Smooth muscle cell of the brain vasculature (primary cell): ENCODE results near the gene PNLIP.

ENCODE experiments used
- DNase-seq: peaks from one replicate; pipeline ENCODE4 v3.0.0-alpha.2; 2012; ENCODE audit warnings: low read depth, low spot score

Gene PNLIP

DNA sequence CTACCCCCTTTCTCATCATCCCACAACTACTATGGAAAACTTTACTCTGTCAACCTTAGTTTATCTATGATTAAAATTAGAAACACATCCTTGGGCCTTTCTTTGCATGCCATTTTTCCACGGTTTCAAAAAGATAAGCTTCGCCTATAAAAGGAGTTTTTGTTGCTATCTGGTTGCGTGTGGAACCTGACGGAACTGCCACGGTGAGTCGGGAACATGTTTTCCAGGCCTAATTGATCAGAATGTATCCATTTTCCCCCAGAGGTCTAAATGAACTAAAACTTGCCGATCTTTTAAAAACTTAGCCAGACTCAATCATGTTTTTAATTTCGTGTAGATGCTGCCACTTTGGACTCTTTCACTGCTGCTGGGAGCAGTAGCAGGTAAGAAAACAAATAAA lies at the start of gene PNLIP:
Gene PNLIP (plus strand): TSS at position 176 of the 400 bp plus-strand sequence. CDS start 162 bp downstream, at position 338.
- no peak for DNase-seq

DNA sequence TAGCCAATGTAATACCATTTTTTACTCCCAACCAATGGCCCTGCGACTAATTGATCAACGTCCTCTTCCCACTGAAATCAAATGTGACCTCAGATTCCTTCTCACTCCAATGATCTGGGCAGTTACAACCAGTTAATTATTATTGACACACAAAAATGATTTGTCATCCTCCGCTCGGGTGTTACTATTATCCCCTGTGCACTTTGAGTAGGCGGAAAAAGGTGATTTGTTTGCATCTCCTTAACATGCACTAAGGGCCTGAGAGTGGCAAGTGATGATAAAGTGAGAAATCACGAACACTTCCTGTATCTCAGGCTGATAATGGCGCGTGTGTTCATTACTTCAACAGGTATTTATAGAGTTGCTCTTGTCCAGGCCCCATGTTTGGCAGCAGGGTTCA lies 40.9 kb upstream of the PNLIP start:
- DNase-seq = no peak

DNA sequence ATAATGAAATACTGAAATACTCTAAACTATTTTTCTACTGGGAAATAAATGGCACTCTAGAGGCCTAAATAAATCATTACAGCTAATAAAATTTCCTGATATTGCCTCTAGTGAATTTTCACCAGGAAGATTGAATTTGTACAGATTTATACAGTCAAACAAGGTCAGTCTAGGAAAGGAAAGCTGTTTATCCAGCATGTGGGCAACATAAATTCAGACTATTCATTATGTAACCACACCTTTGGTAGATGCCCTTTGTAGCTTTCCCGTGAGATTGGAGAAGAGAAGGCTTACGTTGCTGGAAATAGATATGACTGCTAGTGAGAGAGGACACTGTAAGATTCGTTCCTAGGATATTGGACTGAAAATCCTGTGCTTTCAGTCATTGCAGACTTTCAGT lies 35.2 kb upstream of the PNLIP start:
- no peak for DNase-seq

DNA sequence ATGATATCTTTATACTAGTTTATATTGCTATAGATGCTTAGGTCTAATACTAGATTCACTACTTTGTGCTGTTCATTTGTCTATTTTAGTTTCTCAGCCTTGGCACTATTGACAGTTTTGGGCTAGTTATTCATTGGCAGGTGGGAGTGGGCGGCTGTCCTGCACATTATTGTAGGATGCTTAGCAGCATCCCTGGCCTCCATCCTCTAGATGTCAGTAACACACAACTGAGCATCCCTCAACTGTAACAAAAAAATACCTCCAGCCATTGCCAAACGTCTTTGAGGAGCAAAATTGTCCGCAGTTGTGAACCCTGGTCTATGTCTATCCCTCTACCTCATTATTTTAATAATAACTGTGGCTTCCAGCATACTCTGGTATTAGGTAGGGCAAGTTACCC lies 34.4 kb upstream of the PNLIP start:
- no peak for DNase-seq

DNA sequence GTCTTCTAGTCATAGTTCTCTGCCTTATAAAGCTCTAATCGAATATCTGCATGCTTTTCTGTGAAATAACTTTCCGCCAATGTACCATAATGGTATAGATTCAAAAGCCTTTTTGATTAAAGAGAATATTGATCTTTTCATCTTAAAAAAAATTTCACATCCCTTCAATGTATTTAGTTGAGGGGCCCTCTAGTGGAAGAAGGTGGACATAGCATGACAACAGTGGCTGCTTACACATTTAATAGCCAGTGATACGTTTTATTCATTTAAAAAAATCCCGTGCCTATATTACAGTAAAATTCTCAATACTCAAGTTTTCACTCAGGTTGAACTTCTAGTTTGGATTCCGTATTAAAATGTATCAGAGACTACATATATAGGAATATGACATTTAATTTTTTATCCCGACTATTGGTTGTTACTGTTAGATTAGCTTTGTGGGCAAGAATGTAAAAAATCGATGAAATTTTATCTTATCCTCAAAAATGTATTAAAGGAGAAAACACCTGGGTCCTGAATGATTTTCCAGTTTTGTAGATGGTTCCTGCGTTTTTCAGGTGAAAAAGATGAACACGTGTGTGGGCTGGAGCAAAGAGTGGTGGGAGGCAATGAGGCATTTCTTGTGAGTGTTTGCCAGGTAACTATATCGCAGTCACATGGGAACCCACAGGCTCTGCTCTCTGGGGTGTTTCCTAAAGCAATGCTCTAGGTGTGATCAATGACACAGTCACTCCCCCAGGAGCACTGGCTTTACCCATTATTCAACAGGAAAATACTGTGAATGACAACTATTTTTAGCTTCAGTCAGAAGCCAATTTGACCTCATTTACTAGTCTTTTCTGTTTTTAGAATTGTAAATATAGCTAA lies 24.1 kb upstream of the PNLIP start:
- peak; percentile 23 for DNase-seq

DNA sequence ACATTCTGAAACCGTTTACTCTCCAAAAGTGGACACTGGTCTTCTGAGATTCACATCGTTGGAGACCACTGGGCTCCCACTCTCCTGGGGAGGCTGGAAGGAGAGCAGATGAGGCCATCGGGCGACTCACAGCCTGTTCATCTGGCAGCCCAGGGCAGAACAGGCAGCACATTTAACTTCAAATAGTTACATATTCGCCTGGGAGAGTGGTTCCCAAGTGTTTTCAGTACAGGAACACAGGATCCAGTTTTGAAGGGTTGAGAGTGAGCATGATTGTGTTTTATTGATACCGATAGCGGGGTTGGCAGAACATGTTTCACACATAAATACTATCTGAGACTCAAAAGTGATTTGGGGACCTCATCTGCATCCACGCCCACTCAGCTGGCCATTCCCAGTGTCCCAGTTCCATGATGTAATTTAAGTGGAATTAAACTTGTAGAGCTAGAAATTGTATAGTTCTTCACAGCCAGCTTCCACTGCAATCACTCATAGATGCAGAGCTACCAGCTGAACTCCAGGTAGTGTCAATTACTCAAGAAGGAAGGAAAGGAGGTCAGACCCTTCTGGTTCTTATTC lies 22.8 kb upstream of the PNLIP start:
- DNase-seq = no peak

DNA sequence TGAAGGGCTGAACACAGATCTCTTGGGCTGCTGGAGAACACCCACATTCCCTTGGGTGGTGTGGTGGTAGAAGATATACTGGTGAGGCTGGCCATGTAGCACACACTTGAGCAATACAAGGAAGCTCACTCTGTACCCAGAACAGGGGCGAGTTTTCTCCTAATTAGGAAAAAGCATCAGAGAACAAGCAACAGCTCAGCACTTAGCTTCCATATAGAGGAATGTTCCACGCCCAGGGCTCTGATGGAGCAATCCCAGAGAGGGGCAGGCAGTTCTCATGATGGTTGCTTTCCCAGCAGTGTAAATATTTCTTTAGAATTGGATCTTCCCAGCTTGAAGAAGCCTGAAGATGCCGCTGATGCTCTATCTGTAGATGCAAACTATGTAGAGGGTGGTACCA lies 21.0 kb upstream of the PNLIP start:
- no peak for DNase-seq

DNA sequence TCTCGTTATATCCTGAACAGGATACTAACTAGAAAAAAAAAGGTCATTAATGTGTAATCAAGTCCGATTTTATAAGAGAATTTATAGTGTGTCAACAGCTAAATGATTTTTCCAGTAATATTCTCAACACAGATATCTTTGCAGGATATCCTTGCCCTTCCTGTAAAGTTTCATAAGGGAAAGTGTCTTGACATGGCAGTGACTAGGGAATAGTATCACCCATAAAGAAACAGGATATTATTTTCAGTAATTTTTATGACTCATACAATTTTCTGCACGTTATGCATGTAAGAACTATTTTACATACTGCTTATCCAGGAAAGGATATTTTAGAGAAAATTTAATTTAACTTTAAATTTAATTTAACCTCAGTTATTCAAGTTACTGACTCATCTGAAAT lies 19.5 kb upstream of the PNLIP start:
- no peak for DNase-seq

DNA sequence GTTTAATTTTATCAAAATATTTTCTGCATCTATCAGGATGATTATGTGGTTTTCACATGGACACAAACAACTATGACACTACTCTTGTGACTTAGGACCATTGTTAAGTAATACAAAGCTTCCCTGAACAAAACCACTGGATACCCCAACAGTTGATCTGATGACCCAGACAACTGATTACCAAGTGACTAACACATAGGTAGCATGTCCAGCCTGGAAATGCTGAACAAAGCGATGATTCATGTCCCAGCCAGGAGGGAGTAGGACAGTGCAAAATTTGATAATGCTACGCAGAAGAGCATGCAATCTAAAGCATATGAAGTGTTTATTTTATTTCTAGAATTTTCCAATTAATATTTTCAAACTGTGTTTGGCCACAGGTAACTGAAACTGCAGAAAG lies 8.9 kb upstream of the PNLIP start:
- DNase-seq = no peak

DNA sequence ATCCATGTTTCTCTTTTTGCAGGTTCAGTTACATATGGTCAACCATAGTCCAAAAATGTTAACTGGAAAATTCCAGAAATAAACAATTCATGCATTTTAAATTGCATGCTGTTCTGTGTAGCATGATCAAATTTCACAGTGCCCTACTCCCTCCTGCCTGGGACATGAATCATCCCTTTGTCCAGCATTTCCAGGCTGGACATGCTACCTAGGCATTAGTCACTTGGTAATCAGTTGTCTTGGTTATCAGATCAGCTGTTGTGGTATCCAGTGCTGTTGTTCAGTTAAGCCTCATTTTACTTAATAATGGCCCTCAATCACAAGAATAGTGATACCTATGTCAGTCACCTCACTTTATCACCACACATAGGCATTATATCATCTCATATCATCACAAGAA lies 7.3 kb upstream of the PNLIP start:
- no peak for DNase-seq

DNA sequence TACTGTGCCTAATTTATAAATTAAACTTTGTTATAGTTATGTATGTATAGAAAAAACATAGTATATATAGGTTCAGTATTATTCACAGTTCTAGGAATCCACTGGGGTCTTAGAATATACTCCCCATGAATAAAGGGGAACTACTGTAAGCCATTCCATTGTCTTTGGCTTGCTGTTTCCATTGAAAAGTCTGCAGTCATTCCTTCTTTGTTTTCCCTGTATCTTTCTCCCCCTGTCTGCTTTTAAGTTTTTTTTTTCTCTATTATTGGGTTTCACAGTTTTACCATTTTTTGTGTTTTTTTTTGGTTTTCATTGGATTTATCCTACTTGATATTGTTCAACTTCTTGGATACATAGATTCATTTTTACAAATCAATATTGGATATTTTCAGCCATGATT lies 6.7 kb upstream of the PNLIP start:
- no peak for DNase-seq

DNA sequence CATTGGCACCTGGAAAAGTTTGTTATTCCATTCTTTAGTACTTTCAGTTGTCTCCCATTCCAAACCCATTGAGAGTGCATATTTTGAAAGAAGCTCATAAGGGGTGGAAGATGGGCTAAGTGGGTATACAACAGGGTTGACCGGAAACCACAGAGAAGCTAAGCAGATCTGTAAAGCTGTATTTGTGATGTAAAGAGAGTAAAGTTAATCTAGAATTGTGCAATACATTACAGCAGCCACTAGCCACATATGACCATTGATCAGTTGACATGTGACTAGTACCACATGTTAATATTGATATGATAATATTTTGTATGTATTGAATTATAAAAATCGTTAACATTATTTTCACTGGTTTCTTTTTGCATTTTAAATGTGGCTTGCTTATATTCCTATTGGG lies 4.9 kb upstream of the PNLIP start:
- no peak for DNase-seq

DNA sequence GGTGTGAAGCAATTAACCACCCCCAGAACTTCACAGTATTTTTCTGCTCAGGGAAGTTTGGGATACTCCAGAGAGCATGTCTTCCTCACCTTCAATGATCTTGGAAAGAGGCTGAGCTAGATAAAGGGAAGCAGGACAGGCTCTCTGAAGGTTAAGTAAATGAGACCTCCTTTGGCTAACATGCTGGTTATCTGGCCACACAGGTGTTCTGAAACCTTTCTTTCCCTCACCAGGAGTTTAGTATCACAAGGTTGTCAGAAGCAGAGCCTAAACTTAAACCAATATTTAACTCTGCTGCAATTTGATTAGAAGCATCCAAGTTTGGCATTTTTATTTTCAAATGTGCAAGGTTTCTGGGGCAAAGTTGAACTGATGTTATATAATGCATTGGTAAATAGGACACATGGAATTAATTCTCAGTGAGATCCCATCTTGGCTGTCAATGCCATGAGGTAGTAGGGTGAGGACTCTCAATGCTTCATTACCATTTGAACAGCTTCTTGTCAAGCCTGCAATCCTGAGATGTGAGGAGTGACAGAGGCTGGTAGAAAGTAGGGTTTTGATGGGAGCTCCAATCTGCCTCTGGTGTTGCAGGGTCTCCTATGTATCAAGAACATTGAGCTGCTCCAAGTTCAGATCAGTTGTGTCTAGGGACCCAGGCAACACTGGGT lies 3.6 kb upstream of the PNLIP start:
- DNase-seq = no peak

DNA sequence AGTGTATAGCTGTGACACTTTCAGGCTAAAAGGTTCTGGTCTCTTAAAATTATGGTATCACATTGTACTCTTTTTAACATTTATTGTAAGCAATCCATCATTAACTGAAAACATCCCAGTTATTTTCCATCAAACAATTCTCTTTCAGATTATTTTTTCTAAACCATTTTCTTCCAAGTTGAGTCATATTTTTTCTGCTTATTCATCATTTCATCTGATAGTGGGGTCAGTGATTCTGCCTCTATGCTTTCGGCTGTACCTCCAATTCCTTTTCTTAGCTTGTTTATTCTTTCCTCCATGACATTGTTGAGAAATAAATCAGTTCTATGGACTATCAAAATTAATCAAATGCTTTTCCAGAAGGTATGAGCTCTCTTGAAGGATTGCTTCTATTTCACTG lies 609 bp upstream of the PNLIP start:
- DNase-seq = no peak

DNA sequence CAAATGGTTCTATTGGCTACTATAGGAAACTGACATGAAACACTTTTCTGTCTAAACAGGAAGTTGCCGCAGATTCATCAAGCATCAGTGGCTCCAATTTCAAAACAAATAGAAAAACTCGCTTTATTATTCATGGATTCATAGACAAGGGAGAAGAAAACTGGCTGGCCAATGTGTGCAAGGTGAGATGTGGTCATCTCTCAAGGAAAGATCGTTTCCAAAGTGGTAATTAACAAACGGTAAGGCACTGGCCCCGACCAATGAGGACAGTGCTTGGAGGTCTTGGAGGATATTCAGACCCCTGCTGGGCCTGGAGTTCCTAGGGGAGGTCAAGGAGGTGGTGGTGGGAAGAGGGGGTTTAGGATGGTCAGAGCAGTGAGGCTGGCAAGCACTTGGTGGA lies 2.6 kb downstream of the PNLIP start:
- no peak for DNase-seq

DNA sequence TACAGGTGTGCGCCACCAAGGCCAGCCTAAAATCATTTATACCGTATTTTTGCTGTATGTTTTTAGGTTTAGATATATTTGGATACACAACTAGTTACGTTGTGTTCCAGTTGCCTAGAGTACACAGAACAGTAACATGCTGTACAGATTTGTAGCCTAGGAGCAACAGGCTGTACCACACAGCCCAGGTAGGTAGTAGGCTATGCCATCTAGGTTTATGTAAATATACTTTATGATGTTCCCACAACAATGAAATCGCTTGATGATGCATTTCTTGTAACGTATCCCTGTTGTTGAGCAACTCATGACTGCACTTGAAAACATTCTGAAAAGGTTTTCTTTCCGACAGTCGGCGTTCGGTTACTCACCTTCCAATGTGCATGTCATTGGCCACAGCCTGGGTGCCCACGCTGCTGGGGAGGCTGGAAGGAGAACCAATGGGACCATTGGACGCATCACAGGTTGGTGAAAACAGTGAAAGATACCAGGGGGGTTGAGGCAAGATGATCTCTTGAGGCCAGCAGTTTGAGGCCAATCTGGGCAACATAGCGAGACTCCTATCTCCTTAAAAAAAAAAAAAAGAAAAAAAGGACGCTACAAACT lies 7.7 kb downstream of the PNLIP start:
- DNase-seq = no peak

DNA sequence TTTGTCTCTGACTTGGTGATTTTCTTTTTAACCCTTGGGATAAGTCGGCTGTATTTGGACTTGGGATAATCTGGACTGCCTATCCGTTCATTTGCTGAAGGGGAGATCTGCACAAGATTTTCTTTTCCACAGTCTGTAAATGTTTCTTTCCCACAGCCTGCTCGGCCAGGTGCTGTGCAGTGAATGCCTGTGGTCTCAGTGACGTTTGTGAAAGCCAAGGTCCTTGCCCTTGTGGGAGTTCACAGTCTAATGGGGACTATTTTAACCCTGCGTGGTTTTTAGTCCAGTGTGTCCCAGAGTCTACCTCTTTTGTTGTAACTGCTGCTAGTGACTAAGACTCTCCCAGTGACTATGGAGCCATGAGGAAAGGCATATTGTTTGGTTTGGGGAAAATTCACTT lies 8.9 kb downstream of the PNLIP start:
- DNase-seq = no peak

DNA sequence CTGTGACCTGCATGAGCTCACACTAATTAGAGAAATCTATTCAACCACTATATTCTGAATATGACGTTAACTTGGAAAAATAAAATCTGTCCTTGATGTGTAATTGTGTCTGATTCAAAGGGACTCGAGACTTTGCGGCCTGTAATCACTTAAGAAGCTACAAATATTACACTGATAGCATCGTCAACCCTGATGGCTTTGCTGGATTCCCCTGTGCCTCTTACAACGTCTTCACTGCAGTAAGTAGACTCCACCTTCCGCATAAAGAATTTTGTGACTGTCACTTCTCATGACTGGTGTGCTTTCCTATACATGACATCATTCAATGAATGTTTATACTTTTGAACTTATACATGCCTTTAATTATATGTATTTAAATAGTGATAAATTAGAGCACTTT lies 10.1 kb downstream of the PNLIP start:
- no peak for DNase-seq

DNA sequence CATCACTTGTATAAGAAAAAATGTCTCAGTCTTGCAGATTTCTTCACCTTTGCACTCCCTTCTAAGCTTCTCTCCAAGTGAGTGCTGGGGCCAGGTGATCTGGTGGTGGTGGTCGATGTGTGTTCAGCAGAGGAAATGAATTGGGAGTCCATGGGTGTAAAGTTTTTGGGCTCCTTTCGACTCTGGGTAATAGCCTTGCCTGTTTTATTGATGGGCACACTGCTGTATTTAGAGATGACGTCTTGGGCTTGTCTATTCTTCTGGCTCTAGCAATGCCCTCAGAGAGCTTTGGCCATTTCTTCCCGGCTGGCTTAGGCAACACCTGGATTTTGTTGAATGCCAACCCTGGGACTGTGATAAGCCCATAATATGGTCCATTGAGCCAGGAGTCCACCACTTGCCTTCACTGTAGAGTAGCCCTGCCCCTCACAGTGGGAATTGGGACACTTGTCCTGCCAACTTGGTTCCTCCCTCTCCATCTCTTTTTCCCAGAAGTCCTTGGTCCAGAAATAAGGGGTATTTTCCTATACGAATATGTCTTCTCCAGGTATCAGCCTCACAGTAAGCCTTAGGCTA lies 11.7 kb downstream of the PNLIP start:
- DNase-seq = no peak

DNA sequence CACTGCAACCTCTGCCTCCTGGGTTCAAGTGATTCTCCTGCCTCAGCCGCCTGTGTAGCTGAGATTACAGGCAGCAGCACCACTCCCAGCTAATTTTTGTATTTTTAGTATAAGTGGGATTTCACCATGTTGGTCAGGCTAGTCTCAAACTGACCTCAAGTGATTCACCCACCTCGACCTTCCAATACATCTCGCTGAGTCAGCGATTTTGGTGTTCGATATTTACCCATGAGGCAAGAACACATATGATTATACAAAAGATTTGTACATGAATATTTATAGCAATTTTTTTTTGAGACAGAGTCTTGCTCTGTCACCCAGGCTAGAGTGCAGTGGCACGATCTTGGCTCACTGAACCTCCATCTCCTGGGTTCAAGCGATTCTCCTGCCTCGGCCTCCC lies 19.8 kb downstream of the PNLIP start:
- DNase-seq = no peak

DNA sequence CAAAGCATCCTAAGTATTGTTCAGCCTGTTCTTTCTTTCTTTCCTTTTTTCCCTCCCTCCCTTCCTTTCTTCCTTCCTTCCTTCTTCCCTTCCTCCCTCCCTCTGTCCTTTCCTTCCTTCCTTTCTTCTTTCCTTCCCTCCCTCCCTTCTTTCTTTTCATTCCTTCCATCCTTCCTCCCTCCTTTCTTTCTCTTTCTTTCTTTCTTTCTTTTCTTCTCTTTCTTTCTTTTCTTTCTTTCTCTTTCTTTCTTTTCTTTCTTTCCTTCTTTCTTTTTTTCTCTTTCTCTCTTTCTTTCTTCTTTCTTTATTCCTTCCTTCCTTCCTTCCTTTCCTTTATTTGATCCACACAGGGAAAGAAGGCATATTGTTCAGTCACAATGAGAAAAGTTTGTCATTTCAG lies 21.2 kb downstream of the PNLIP start:
- DNase-seq = no peak

DNA sequence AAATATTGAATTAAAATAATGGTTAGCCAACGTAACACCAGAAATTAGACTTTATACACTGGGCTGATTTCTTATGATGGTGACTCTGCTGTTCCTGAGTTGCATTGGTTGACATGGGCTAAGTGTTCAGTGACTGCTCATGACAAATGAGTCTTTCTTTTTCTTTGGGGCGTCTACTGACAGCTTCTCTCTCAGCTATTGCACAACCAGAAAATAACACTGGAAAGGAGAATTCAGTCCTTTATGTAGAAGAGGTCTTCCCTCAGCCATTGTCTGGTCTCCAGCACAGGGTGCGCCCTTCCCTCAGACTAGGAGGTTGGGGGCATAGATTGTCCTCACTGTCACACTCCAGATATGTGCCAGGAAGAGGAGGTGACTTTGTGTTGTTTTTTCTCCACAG lies 21.6 kb downstream of the PNLIP start:
- no peak for DNase-seq
